ENCODE measurements around the gene SH3BP1. TPM values are rescaled to one million over a fixed set of nuclear protein-coding genes. Genes with fewer than 3 reads are reported as not detected.
"Not testable (repeated sequence)": the region's sequence is repeated elsewhere in the genome, so short reads cannot be mapped to it uniquely, and the experiment has no call there.

SH3BP1 gene
- total RNA-seq, 4 donors from 2014 or later: 53.1 to 158 (median 84.7) TPM

- intact Hi-C loops (cut with DNase I; ENCODE audit: low total_unique reads): no loop called here
- Histone ChIP-seq H3K27ac (peak overlapping the region in 3 of 4 donors; percentile 85 to 95 (median 88)), H3K36me3 (peaks cover 0 to 27% (median 8%) of the 10 kb centered on the region in 4 donors), H3K4me3 (no peak overlapping the region), H3K27me3 (no peaks in the 10 kb centered on the region), H3K9me3 (no peaks in the 10 kb centered on the region), H3K4me1 (peaks cover 7 to 40% (median 34%) of the 10 kb centered on the region in 4 donors)
- 94 to 100% methylated on average over 1 to 7 of the region's 7 CpGs for WGBS, 2 donors (ENCODE audit: low coverage in 1 of 2)
- no peak for TF ChIP-seq EP300 (IDR thresholded peaks at IDR 0.05; ENCODE audit: low read depth)
- TF ChIP-seq POLR2A (IDR thresholded peaks at IDR 0.05): no peak
- TF ChIP-seq, protein P1, sequence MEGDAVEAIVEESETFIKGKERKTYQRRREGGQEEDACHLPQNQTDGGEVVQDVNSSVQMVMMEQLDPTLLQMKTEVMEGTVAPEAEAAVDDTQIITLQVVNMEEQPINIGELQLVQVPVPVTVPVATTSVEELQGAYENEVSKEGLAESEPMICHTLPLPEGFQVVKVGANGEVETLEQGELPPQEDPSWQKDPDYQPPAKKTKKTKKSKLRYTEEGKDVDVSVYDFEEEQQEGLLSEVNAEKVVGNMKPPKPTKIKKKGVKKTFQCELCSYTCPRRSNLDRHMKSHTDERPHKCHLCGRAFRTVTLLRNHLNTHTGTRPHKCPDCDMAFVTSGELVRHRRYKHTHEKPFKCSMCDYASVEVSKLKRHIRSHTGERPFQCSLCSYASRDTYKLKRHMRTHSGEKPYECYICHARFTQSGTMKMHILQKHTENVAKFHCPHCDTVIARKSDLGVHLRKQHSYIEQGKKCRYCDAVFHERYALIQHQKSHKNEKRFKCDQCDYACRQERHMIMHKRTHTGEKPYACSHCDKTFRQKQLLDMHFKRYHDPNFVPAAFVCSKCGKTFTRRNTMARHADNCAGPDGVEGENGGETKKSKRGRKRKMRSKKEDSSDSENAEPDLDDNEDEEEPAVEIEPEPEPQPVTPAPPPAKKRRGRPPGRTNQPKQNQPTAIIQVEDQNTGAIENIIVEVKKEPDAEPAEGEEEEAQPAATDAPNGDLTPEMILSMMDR (IDR thresholded peaks at IDR 0.05): no peak
- no peak for TF ChIP-seq POLR2AphosphoS5 (IDR thresholded peaks at IDR 0.05)
- in situ Hi-C loops (cut with MboI; ENCODE audit: low pct_ligation_motif_present in 1 of 4, low pct_unique_long_range_greater_than_20kb in 1 of 4, low sequenced_read_pairs in 3 of 4): loop anchor here in 1 of 4 donors (25.0 kb wide), 1 partner anchor 97 kb away; no protein-coding TSS in a partner anchor
- DNase-seq: no peak
Observed at GRCh38 chr22:37690407-37690806, 50.9 kb downstream of the SH3BP1 start.

GRCh38 chr22:37690901-37691504, 51.5 kb downstream of the SH3BP1 start:
- H3K4me3 ChIP-seq: no peak overlapping the region
- no peaks in the 10 kb centered on the region for H3K27me3 ChIP-seq
- H3K36me3 ChIP-seq: peaks cover 0 to 27% (median 8%) of the 10 kb centered on the region in 4 donors
- TF ChIP-seq, protein P1 (IDR thresholded peaks at IDR 0.05): no peak
- TF ChIP-seq EP300 (IDR thresholded peaks at IDR 0.05; ENCODE audit: low read depth) (no peak), POLR2AphosphoS5 (IDR thresholded peaks at IDR 0.05) (no peak), POLR2A (IDR thresholded peaks at IDR 0.05) (no peak)
- H3K4me1 ChIP-seq: peaks cover 7 to 40% (median 32%) of the 10 kb centered on the region in 4 donors
- intact Hi-C loops (cut with DNase I; ENCODE audit: low total_unique reads) (no loop called here), in situ Hi-C loops (cut with MboI; ENCODE audit: low pct_ligation_motif_present in 1 of 4, low pct_unique_long_range_greater_than_20kb in 1 of 4, low sequenced_read_pairs in 3 of 4) (loop anchor here in 1 of 4 donors (25.0 kb wide), 1 partner anchor 96 kb away; no protein-coding TSS in a partner anchor)
- 94% methylated on average over 18 of the region's 18 CpGs; no CpG with 5 or more reads in 1 of the 2 donors for WGBS, 2 donors (ENCODE audit: low coverage in 1 of 2)
- H3K9me3 ChIP-seq: no peaks in the 10 kb centered on the region
- DNase-seq: no peak
- no peak overlapping the region for H3K27ac ChIP-seq

- Histone ChIP-seq H3K4me3 (no peak overlapping the region), H3K36me3 (peaks cover 0 to 27% (median 8%) of the 10 kb centered on the region in 4 donors), H3K9me3 (no peaks in the 10 kb centered on the region), H3K27me3 (no peaks in the 10 kb centered on the region), H3K27ac (no peak overlapping the region), H3K4me1 (peaks cover 4 to 41% (median 30%) of the 10 kb centered on the region in 4 donors)
- 87% methylated on average over 15 of the region's 15 CpGs; no CpG with 5 or more reads in 1 of the 2 donors for WGBS, 2 donors (ENCODE audit: low coverage in 1 of 2)
- DNase-seq: no peak
- intact Hi-C loops (cut with DNase I; ENCODE audit: low total_unique reads): no loop called here
- in situ Hi-C loops (cut with MboI; ENCODE audit: low pct_ligation_motif_present in 1 of 4, low pct_unique_long_range_greater_than_20kb in 1 of 4, low sequenced_read_pairs in 3 of 4): loop anchor here in 1 of 4 donors (25.0 kb wide), 1 partner anchor 95 kb away; no protein-coding TSS in a partner anchor
- no peak for TF ChIP-seq POLR2A (IDR thresholded peaks at IDR 0.05)
- TF ChIP-seq, protein P1 (IDR thresholded peaks at IDR 0.05): no peak
- no peak for TF ChIP-seq POLR2AphosphoS5 (IDR thresholded peaks at IDR 0.05)
- no peak for TF ChIP-seq EP300 (IDR thresholded peaks at IDR 0.05; ENCODE audit: low read depth)
Observed at GRCh38 chr22:37692627-37693285, 53.3 kb downstream of the SH3BP1 start.

DNA sequence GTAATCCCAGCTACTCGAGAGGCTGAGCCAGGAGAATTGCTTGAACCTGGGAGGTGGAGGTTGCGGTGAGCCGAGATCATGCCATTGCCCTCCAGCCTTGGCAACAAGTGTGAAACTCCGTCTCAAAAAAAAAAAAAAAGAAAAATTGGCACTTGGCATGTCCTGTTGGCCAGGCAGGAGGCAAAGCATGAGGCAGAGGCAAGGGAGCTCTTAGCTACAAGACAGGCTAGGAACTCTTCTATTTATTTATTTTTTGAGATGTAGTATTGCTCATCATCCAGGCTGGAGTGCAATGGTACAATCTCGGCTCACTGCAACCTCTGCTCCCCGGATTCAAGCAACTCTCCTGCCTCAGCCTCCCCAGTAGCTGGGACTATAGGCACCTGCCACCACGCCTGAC, 54.7 kb downstream of the SH3BP1 start:
- H3K27ac ChIP-seq; DNase-seq; intact Hi-C loops (cut with DNase I; ENCODE audit: low total_unique reads); H3K4me3 ChIP-seq; H3K27me3 ChIP-seq; H3K9me3 ChIP-seq: not testable (repeated sequence)
- WGBS, 2 donors (ENCODE audit: low coverage in 1 of 2): 92 to 100% methylated on average over 6 to 7 of the region's 7 CpGs
- H3K36me3 ChIP-seq: peaks cover 0 to 27% (median 8%) of the 10 kb centered on the region in 4 donors
- in situ Hi-C loops (cut with MboI; ENCODE audit: low pct_ligation_motif_present in 1 of 4, low pct_unique_long_range_greater_than_20kb in 1 of 4, low sequenced_read_pairs in 3 of 4): loop anchor here in 1 of 4 donors (25.0 kb wide), 1 partner anchor 93 kb away; no protein-coding TSS in a partner anchor
- peaks cover 0 to 31% (median 19%) of the 10 kb centered on the region in 4 donors for H3K4me1 ChIP-seq

DNA sequence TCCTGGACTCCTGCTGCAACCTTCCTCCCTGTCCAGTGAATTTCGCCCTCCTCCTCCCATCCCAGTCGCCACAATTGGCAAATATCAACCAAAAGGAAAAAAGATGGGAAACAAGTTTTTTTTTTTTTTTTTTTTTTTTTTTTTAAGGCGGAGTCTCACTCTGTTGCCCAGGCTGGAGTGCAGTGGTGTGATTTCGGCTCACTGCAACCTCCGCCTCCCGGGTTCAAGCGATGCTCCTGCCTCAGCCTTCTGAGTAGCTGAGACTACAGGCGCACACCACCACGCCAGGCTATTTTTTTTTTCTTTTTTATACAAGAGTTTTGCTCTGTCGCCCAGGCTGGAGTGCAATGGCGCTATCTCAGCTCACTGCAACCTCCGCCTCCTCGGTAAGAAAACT, 56.8 kb downstream of the SH3BP1 start:
- intact Hi-C loops (cut with DNase I; ENCODE audit: low total_unique reads); H3K27me3 ChIP-seq; DNase-seq; H3K9me3 ChIP-seq: not testable (repeated sequence)
- 32 to 51% methylated on average over 12 to 13 of the region's 13 CpGs for WGBS, 2 donors (ENCODE audit: low coverage in 1 of 2)
- Histone ChIP-seq H3K4me1 (peaks cover 0 to 22% (median 13%) of the 10 kb centered on the region in 4 donors), H3K36me3 (peaks cover 0 to 17% (median 4%) of the 10 kb centered on the region in 4 donors), H3K4me3 (peak overlapping the region in 1 of 4 donors; percentile 24), H3K27ac (peak overlapping the region; percentile 18 to 63 (median 42))
- in situ Hi-C loops (cut with MboI; ENCODE audit: low pct_ligation_motif_present in 1 of 4, low pct_unique_long_range_greater_than_20kb in 1 of 4, low sequenced_read_pairs in 3 of 4): loop anchor here in 1 of 4 donors (25.0 kb wide), 1 partner anchor 91 kb away; no protein-coding TSS in a partner anchor
